ENCODE data around the gene KIAA0319L.

Gene KIAA0319L

DNA sequence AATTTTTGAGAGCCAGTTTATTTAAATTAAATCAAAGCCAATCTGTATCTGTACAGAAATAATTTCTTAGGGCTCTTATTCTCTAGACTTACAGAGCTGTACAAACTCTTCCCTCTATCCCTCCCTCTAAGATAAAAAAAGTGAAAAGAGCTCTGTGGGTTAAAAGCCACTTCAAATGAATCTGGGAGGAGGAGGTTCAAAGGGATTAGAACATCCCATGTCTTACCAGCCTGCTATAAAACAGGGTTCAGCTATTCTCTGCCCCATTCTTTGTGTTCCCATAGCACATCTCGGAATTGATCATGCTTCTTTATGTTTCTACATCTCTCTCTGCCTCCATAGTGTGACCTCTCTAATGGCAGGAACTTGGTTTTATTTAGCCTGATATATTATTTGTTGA lies 19.4 kb downstream of the KIAA0319L start:
- no peak for DNase-seq (ENCODE audit: low read depth in 3 of 3)

DNA sequence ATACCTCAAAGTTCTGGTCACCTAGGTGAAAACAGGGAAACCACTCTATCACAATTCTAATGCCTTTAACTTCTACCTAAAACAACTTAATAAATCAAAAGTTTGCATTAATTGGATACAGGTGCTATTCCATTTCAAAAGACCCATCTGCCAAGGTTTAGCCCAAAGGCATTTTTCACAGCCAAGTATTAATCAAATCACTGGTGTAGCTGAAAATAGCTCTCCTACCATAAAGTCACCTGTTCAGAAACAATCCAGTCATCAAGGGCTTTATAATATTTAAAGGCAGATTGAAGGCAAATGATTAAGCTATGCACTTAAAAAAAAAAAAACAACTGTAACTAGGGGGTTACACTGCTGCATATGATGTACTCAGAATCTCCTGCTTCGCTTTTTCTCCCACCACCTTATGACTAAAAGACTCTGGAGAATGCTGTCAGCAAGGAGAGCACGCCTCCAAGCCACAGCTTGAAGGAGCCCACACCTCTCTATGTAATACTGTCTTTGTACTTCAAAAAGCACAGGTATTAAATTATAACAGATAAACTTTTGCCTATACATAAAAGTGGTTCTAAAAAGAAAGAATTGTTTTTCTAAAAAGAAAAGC lies 20.5 kb downstream of the KIAA0319L start:
- no peak for DNase-seq (ENCODE audit: low read depth in 3 of 3)

DNA sequence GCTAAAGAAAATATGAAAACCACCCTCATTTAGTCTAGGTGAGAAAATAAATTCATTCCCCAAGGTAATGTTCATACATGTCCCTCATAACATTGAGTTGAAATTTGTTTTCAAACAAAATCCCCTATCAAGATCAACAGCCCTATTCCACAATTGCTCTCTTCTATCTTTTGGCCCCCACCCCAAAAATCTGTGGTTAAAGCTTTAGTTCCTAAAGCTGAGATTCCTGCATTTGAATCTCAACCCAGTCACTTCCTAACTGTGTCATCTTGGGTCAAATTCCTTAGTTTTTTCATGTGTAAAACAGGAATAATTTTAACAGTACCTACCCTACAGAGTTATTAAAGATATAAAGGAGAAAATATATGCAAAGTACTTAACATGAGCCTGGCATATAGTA lies 22.0 kb downstream of the KIAA0319L start:
- no peak for DNase-seq (ENCODE audit: low read depth in 3 of 3)

DNA sequence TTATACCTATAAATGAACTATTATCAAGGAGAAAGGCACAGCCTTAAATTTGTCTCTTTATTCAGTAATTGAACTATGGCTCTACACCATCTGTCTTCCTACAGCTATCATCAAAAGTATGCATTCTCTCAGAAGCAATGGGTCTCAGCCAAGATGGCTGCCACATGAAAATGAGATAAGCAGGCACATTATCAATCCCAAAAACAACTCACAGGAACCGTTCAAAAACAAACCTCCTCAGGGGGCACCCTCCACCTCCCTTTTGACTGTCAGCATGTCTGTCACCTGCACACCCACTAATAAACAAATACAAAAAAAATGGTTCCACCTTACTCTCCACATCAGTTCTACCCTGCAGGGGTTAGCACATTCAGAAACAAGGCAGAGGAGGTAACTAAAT lies 23.6 kb downstream of the KIAA0319L start:
- DNase-seq (ENCODE audit: low read depth in 3 of 3), result no peak

DNA sequence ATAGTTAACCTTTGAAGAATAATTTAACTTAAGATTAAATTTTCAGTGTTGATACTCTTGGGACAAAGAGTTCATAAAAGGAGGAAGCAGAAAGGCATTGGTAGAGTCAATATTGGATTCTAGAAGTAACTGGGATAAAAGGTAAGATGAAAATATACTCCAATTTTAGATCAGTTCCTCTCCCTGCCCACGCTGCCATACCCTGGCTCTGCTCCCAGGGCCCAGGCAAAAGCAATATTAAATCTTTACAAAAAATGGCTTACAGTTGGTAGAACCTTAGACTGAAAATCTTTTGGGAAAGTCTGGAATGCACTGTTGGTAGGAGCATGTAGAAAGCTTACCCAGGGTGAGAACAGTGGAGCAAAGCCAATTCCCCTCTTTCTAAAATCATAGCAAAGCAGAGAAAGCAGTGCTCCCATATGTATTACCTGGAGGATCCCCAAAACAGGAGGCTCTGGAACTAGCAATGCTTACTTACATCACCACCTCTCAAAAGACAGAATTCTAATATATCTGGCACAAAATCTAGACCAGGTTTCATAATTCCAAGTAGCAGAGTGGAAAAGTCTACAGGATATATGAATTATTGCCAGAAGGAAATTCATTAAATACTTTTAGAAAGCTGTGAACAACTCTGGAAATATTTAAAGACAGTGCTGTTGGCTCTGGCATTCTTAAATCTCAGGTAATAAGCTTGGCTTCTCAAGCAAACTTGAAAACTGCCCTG lies 24.5 kb downstream of the KIAA0319L start:
- DNase-seq (ENCODE audit: low read depth in 3 of 3), result no peak

DNA sequence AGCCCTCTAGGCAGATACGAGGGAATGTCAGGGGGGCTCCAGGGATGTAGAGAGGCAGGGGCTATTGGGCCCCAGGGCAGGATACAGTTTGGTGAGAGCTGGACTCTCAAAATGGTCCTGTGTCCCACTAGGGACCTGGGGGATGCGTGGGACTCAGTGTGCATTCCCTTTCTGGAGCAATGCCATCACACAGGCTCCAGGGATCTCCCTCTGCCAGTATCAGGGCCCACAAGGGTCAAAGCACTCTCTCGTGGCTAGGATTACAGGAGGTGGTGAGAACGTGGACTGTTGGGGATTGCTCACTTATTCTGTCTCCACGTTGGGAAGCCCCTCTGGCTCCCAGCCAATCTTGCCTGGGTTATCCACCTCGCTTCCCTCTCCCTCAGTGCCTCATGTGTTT lies 25.8 kb downstream of the KIAA0319L start:
- no peak for DNase-seq (ENCODE audit: low read depth in 3 of 3)

DNA sequence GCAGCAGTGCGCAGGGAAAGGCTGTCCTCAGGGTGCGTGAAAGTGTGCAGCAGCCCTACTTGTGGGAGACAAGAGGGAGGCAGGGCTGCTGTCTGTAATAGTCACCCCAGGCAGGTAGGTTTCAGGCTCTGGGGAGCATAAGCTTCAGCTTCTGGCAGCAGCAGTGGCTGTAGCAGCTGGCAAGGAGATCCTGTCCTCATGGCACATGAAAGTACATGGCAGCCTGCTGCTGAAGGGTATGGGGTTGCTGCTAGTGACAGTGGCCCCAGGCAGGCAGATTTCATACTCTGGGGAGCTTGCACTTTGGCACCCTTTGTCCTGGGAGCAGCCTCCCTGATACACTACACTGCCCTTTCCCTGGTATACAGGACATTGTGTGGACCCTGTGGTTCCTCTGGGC lies 26.3 kb downstream of the KIAA0319L start:
- no peak for DNase-seq (ENCODE audit: low read depth in 3 of 3)

DNA sequence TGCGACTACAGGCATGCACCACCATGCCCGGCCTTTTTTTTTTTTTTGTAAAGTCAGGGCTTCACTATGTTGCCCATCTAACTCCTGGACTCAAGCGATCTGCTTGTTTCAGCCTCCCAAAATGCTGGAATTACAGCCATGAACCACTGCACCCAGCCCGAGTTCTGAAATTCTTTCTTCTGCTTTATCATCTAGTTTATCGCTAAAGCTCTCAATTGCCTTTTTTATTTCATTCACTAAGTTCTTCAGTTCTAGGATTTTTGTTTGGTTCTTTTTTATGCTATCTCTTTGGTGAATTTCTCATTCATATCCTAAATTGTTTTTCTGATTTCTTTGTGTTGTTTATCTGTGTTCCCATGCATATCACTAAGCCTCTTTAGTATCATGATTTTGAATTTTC lies 27.0 kb downstream of the KIAA0319L start:
- no peak for DNase-seq (ENCODE audit: low read depth in 3 of 3)

DNA sequence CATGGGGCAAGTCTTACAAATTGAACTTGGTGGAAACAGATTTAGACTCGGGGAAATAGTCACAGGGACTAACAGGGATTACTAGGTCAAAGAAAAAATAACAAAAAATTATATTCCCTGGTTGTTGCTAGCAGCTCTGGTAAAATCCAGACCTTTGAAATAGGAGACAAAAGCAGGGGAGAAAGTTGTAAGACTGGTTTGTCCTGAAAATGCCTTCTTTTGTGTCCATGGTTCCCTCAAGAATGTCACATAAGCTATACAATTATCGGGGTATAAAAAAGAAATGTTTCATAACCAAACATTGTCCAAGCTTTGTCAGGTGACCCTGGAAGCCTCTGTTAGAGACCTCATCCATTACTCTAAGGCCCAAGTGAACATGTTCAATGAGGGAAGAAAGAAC lies 33.1 kb downstream of the KIAA0319L start:
- DNase-seq (ENCODE audit: low read depth in 3 of 3), result no peak

DNA sequence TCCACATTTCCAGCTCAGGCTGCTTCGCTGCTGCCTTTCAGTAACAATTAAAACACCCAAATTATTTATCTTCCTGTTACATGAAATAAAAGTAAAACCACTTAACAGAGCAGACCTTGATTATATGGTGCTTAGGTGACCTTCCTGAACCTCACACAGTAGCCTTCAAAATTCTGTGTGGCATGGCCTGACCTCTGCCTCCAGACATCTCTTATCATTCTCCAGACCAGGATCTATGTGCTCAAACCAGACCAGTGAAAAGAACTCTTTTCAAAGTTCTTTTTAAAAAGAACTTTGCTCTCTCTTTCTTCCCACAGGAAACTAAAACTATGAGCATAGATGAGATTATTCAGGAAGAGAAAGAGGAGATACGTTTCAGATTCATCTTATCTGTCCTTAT lies 37.8 kb downstream of the KIAA0319L start:
- no peak for DNase-seq (ENCODE audit: low read depth in 3 of 3)

DNA sequence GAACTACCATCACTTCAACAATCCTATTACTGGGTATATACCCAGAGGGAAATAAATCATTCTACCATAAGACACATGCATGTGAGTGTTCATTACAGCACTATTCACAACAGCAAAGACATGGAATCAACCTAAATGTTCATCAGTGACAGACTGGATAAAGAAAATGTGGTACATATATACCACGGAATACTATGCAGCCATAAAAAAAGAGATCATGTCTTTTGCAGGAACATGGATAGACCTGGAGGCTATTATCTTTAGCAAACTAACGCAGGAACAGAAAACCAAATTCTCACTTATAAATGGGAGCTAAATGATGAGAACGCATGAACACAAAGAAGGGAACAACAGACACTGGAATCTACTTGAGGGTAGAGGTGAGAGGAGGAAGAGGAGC lies 39.0 kb downstream of the KIAA0319L start:
- DNase-seq (ENCODE audit: low read depth in 3 of 3), result no peak

DNA sequence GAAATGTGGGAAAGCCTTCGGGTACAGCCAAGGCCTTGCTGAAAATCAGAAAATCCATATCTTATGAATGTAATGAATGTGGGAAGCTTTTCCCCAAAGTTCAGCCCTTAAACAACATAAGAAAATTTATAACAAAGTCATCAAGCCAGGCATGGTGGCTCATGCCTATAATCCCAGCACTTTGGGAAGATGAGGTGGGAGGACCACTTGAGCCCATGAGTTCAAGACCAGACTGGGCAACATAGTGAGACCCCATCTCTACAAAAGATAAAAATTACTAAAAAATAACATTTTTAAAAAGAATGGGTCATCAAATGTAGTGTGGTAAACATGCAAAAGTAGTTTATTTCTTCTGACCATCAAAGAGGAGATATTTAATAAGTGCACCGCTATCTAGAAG lies 45.9 kb downstream of the KIAA0319L start:
- DNase-seq (ENCODE audit: low read depth in 3 of 3), result no peak

DNA sequence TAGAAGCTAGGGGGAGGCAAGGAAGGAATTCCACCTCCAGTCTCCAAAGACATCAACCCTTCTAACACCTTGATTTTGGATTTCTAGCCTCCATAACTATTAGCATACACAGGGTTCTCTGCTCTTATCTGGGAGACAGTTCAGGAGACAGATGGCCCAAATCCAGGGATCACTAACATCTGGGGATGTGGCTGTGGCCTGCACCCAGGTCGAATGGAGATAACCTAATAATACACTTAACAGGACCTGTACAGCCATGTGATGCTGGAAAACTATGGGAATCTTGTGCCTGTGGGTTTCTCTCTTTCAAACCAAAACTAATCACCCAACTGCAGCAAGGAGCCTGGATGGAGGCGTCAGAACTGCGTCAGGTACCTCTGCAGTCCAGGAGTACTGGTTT lies 47.6 kb downstream of the KIAA0319L start:
- no peak for DNase-seq (ENCODE audit: low read depth in 3 of 3)

DNA sequence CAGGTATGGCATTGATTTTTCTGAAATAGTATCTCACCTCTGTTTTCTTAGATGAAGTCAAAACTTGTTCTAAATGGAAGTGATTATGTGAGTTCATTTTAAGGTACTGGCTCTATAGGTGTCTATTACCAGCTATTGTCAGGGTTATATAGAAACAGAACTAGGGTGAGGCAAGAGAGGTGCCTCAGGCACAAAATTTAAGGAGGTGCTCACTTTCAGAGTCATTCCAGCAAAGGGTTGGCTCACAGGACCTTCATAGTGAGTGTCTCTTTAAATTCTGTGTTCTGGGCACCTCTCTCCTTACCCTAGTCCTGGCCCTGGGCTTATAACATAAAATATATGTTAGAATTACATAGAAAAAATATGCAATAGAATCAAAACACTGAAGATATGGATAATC lies 49.3 kb downstream of the KIAA0319L start:
- no peak for DNase-seq (ENCODE audit: low read depth in 3 of 3)

DNA sequence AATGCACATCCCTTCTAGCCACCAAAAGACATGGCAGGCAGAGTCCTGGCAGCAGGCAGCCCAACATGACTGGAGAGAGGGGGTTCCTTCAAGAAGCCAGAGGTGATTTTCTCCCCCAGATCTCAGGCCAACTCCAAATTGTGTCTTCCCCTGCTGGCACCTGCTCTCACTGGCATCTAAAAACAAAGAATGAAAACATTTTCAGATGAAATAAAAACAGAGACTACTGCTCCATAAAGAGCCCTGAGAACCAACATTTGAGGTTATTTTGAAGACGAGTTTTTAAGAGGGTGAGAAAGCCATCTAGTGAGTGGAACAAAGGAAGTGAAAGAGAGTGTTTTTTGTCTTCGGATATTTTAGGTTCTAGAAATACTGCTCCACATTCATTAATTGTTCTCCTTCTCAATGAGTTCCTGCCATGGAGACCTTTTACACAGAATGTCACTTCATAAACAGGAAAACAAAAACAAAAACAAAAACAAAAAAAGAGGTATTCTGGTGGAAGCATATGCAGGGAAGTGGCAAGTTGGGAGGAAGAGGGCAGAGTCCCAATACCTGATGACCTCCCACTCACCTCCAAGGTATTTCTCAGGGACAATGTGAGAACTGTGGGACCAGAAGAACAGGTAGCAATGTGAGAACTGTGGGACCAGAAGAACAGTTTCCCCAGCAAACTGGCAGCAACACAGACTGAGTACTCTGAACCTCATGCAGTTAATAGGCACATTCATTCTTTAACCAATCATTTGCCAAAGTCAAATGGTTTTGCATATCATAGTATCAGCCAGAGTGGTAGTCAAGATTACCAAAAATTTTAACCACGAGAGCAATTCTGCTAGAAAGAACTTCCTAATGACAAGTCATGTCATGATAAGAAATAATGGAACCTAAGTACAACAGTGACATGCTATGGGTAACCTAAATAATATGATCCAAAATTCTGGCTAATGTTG lies 50.0 kb downstream of the KIAA0319L start:
- DNase-seq (ENCODE audit: low read depth in 3 of 3), result no peak

DNA sequence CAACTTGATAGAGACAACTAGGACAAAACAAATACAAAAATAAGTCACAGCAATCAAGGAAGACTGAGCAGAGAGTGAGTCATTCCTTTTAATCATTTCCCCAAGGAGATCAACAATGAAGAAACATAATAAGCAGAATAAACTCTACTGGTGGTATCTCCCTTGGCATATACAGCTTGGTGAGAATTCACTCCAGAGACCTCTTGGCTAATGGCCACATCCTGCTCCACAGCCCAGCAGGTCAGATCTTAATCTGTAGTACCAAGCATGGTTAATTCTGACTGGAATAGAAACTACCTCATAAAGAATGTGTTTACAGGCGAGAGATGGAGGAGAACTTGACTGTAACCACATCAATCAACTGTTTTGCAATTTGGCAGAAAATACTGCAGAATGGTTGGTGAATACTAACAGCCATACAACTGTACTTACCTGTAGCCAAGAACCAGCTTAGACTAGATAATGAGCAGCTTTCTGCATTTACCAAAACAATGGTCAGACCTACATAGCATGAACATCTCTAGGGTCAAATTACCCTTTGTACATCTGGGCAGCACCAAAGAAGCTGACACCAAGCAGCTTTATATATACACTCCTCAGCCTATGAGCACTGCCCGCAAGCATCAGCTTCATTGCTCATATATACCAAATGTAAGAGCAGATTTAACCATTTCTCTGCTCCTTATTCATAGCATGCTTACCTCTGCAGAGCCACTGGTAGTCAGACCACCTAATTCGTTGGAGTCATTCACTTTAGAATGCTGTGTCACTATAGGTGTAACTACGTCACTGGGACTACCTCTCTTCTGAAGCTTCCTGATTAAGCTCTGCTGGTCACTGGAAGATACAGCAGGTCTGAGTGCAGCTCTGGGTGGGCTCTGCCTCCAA lies 51.0 kb downstream of the KIAA0319L start:
- DNase-seq (ENCODE audit: low read depth in 3 of 3), result peak in 1 of 3 donors; percentile 18

DNA sequence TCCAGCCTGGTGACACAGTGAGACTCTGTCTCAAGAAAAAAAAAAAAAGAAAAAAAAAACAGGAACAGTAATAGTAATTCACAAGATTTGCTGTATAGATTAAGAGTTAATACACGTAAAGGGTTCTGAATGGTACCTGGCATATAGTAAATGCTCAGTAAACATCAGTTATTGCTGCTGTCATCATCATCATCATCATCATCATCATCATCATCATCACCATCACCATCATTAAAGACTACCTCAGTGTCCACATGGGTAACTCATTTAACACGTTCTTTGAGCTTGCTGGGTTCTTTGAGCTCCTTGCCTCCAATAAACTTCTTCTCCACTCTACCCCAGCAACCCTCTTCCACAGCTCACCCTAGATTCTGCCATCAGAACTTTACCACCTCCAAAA lies 55.0 kb downstream of the KIAA0319L start:
- no peak for DNase-seq (ENCODE audit: low read depth in 3 of 3)

DNA sequence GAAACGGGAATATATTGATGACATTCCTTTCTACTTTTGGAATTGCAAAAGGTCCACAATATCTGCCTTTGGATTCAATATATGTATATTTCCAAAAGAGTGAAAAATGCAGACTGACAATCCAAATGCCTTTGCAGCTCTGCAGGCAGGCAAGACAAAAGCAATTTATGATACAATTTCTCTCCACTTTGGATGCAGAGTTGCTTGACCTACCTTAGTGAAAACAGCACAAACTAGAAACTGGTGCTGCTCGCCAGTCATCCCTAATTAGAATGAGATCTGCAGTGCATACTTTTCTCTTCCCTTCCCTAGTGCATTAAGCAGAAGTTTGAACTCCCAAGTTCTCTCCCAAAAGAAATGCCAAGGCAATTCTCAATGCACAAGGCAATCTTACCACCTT lies 56.8 kb downstream of the KIAA0319L start:
- DNase-seq (ENCODE audit: low read depth in 3 of 3), result no peak

DNA sequence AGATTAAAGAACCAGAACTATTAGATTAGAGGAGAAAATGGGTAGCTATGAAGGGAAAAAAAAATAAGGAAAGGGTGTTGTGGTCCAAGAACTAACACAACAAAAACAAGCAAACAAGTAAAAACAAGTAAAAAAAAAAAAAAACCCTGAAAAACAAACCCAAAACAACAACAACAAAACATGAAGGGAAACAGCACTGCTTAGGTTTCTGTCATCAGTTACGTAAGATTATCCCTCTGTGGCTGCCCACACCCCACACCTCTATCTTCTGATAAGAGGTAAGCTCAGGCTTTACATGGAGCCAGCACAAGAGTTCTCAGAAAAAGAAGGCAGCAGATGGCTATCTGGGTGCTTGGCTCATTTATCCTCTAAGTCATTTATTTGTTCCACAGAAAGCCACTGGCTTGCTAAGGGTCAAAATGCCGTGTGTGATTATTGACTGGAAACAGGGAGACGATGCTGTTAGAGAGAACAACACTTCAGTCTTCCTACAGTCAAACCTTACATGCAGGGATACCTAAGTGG lies 57.5 kb downstream of the KIAA0319L start:
- DNase-seq (ENCODE audit: low read depth in 3 of 3), result no peak

DNA sequence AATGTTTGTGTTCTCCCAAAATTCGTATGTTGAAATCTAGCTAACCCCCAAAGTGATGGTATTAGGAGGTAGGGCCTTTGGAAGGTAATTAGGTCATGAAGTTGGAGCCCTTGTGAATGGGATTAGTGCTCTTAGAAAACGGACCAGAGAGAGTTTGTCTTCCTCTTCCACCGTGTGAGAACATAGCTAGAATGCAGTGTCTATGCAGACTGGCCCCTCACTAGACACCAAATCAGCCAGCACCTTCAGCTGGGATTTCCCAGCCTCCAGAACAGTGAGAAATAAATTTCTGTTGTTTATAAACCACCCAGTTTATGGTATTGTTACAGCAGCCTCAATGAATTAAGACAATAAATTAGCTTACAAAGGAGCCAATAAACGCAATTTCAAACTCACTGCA lies 58.0 kb downstream of the KIAA0319L start:
- no peak for DNase-seq (ENCODE audit: low read depth in 3 of 3)

DNA sequence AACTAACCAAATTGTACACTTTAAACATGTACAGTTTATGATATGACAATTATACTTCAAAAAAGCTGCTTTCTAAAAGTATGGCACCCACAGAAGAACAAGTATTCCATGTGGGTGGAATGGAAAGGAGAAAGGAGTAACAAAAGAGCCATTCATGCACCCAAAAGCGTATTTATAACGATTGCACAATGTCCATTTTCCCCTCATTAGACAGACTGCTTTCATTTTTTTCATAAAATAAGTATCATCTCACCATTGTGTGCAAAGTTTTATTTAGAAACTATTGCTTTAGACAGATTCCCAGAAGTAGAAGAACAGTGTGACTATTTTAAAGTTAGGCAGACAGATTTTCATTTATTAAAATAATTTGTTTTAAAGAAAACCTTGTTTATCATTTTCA lies 59.6 kb downstream of the KIAA0319L start:
- DNase-seq (ENCODE audit: low read depth in 3 of 3), result no peak

Data from stimulated activated CD4-positive, alpha-beta T cell treated with anti-CD3 and anti-CD28 coated beads, TNF-alpha, amount 100 ng/mL, for 48 hours (primary cell).